Mucosa of rectum (tissue), 2 donors: ENCODE measurements around the gene CCDC51.
A peak's percentile ranks its signal among the peaks of the same experiment; 100 is the strongest.

Experiments used
- H3K27ac ChIP-seq, 2 donors: one replicate each; pipeline ENCODE4 v1.7.0; 2013; ENCODE audit warnings: inconsistent platforms in 2 of 2, low read depth in 2 of 2, low read length in 2 of 2
- H3K27me3 ChIP-seq, 2 donors: one replicate each; pipeline ENCODE4 v1.7.0; 2013; ENCODE audit warnings: low read length in 2 of 2; ENCODE audit not compliant: control insufficient read depth in 2 of 2, insufficient read depth in 2 of 2
- H3K36me3 ChIP-seq, 2 donors: one replicate each; pipeline ENCODE4 v1.7.0; 2013; ENCODE audit warnings: low read length in 2 of 2; ENCODE audit not compliant: control insufficient read depth in 2 of 2, insufficient read depth in 2 of 2
- H3K4me1 ChIP-seq, 2 donors: one replicate each; pipeline ENCODE4 v1.7.0; 2013; ENCODE audit warnings: low read length in 2 of 2, mild to moderate bottlenecking in 1 of 2; ENCODE audit not compliant: control insufficient read depth in 2 of 2, insufficient read depth in 2 of 2
- H3K4me3 ChIP-seq, 2 donors: one replicate each; pipeline ENCODE4 v1.7.0; 2013; ENCODE audit warnings: low read length in 2 of 2
- H3K9ac ChIP-seq, 2 donors: one replicate each; pipeline ENCODE4 v1.7.0; 2013; ENCODE audit warnings: low read length in 2 of 2, low read depth in 1 of 2, mild to moderate bottlenecking in 1 of 2
- H3K9me3 ChIP-seq, 2 donors: one replicate each; pipeline ENCODE4 v1.7.0; 2013; ENCODE audit warnings: low read length in 2 of 2; ENCODE audit not compliant: control insufficient read depth in 2 of 2
- donor health status: healthy.
- donor health status: Normal muscosa, but diverticular disease.

Gene CCDC51

DNA sequence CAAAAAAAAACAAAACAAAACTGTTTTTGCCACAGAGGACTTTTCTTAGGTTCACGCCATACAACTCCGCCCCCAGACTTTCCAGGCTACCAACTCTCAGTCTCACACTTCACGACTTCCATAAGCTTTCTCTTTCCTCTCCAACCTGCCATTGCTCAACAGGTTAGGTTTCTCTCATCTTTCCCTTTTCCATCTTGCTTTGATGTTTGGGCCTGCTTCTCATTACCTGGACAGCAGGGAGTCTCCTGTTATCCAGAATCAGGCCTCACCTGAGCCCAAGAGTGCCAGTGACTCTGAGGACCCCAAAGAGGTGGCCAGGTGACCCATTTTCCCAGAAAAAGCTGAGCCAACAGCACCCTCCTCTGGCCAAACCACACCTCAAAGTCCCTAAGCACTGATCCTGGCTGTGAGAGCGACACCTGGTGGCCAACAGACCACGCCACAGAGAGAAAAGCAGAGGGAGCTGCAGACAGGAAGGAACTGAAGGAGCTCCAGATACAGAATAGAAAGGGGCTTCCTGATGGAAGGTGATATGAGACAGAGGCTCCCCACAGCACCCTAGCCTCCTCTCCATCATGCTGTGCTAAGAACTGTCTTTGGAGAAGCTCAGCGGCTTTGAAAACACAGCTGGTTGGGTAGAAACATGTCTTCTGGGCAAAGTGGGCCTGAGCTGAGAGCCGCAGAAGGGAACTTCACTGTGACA, 4.0 kb downstream of the CCDC51 start:
- Histone ChIP-seq H3K36me3 (peaks cover 0 to 4% of the 10 kb centered on the region in 2 donors), H3K9ac (no peak overlapping the region), H3K27ac (peak overlapping the region in 1 of 2 donors; percentile 20), H3K4me1 (peaks cover 34 to 38% of the 10 kb centered on the region in 2 donors), H3K9me3 (no peaks in the 10 kb centered on the region), H3K4me3 (no peak overlapping the region), H3K27me3 (no peaks in the 10 kb centered on the region)

DNA sequence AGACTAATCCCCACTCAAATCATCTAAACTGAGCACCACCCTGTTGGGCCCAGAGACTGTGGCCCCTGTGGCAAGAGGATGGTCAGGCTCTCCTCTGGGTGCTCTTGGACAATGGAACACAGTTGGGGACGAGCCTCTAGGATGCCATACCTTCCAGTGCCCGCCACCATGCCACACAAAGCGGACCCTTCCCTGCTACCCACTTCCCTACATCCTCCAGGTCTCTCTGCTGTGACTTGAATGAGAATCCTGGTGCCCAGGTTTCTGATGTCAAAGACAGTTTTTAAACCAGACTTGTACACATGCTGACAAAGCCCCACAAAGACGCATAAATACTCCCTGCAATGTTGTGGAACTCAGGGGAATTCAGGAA, 4.7 kb downstream of the CCDC51 start:
- Histone ChIP-seq H3K27ac (peak overlapping the region in 1 of 2 donors; percentile 6), H3K27me3 (no peaks in the 10 kb centered on the region), H3K4me3 (no peak overlapping the region), H3K9me3 (no peaks in the 10 kb centered on the region), H3K9ac (peak overlapping the region in 1 of 2 donors; percentile 34), H3K4me1 (peaks cover 41 to 45% of the 10 kb centered on the region in 2 donors), H3K36me3 (peaks cover 0 to 4% of the 10 kb centered on the region in 2 donors)

DNA sequence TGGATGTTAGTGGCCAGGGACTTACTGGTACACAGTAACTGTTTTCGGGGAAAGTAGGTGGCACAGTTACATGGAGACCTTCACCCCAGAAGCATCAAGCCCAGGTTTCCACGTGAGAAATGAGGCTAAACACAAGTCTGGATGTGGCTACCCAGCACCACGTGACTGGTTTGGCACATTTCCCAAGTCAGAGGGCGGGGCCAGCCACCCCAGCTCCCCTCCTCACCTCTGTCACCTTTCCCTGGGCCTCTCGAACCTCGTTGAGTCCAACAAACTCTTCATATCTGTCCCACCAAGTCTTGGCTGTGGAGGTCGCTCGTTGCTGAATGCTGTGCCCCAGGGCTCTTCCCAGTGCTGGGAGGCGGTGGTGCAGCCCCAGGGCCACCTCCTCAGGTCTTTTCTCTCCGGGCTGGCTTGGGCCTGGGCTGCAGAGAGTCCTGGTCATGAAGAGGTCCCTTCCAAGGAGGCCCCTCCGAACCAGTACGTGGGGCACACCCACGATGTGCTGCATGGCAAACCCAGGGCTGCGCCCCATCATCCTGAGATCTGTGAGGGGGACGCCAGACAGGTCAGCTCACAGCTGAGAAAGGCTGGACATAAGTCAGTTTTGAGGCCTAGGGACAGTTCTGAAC, 5.2 kb downstream of the CCDC51 start:
- Histone ChIP-seq H3K9me3 (no peaks in the 10 kb centered on the region), H3K27ac (peak overlapping the region; percentile 82 to 84), H3K36me3 (peaks cover 0 to 4% of the 10 kb centered on the region in 2 donors), H3K4me3 (no peak overlapping the region), H3K4me1 (peaks cover 44 to 47% of the 10 kb centered on the region in 2 donors), H3K27me3 (no peaks in the 10 kb centered on the region), H3K9ac (peak overlapping the region in 1 of 2 donors; percentile 34)

DNA sequence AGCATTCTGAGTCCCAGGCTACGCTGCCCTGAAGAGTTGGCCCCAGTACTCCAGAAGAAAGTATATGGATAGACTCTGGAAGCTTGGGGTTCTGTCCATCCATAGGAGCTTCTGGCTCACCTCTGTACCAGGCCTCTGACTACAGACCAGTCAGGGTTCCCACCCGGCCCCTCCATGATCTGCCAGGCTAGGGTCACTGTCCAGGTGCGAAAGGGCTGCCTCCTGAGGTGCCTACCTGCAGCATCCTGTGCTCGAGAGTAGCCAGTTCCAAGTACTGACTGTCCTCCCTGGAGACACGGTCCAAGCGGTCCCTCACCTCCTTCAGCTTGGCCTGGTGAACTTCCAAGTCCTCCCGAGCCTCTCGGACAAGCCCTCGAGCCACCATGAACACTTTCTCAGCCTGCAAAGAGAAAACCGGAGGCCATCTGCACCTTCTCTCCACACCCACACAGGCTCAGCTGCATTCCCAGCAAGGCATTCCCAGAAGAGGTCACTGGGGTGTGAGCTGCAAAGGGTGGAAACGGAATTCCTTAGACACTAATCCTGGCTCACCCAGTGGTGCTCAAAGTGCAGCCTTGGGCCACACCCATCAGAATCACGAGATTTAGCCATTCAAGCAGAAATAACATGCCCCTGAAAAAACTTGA, 6.3 kb downstream of the CCDC51 start:
- Histone ChIP-seq H3K4me1 (peaks cover 41 to 44% of the 10 kb centered on the region in 2 donors), H3K9ac (peak overlapping the region; percentile 29 to 54), H3K36me3 (peaks cover 0 to 4% of the 10 kb centered on the region in 2 donors), H3K4me3 (peak overlapping the region; percentile 39 to 46), H3K27me3 (no peaks in the 10 kb centered on the region), H3K27ac (peak overlapping the region; percentile 82 to 84), H3K9me3 (no peaks in the 10 kb centered on the region)

DNA sequence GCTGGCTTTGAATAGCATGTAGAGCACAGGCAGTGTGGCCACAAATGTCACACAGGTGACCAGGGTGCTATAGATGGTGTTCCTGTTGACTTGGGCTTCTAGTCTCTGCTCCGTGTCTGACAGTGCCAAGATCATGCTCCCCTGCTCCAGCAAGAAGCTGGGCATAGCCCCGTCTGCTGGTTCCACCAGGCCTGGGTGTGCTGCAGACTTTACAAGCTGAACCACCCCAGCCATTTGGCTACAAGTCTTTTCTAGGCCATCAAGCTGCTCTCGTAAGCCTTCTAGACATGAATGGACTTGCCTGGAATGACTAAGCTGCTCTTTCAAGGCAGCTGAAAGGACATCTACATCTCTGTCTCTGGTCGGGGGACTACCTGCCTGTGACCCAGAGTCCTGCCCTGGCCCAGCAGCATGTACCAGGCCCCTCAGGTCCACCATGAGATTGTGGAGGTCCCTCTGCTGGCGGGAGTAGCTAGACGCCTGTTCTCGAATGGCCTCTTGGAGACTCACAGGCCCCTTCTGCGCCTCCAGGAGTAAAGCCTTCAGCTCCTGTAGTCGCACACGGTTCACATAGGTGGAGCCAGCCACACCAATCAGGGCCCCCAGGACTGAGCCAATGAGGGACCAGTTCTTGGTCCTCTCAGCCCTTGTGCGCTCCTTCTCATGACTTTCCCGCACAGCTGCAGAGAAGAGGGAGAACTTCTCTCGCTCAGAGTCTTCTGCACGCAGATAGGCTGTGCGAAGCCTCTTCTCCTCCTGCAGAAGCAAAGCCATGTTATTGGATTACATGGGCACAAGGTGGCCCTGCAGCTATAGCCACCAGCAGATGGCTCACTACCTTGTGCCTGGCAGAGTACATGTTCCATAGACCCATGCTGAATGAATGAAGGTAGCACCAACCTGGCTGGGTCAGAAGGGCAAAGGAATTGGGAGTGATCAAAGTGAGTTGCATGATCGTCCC, 7.2 kb downstream of the CCDC51 start:
- H3K27me3 ChIP-seq = no peaks in the 10 kb centered on the region
- peaks cover 0 to 4% of the 10 kb centered on the region in 2 donors for H3K36me3 ChIP-seq
- peak overlapping the region; percentile 39 to 46 for H3K4me3 ChIP-seq
- H3K9me3 ChIP-seq = no peaks in the 10 kb centered on the region
- H3K27ac ChIP-seq = peak overlapping the region; percentile 82 to 84
- peaks cover 49 to 51% of the 10 kb centered on the region in 2 donors for H3K4me1 ChIP-seq
- H3K9ac ChIP-seq = peak overlapping the region in 1 of 2 donors; percentile 29

DNA sequence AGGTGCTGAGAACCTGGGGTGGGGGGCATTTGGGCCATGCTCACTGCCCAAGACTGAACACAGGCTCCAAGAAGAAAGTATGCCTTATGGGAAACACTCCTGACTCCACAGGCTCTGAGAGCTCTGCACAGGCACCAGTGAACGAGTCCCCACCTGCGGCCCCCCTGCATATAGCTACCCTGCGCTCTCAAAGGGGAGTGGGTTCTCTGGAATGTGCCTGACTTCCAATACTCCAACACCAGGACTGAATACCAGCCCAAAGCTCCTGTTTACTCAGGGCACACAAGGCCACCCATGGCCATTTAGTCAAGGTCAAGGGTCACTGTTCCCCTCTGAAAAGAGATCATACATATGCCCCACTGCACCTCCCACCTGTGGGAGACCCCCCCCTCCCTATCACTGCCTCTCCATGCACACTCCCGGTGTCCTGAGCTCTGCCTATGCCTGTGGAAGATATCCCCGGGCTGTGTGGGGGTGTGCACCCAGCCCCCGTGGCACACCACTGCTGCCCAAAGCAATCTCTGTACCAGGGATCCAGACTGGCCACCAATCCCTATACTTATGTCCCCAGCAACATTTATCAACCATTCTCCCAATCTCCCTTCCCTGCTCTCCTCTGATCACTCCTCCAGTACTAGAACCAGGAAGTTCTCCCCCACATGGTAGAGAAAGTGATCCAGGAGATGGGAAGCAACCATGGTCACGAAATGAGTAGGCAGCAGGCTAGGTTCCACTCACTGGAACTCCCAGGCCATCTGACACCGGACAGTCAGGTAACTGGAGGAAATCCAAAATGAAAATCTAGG, 8.5 kb downstream of the CCDC51 start:
- Histone ChIP-seq H3K4me1 (peaks cover 61 to 63% of the 10 kb centered on the region in 2 donors), H3K9ac (peak overlapping the region in 1 of 2 donors; percentile 86), H3K27ac (no peak overlapping the region)

DNA sequence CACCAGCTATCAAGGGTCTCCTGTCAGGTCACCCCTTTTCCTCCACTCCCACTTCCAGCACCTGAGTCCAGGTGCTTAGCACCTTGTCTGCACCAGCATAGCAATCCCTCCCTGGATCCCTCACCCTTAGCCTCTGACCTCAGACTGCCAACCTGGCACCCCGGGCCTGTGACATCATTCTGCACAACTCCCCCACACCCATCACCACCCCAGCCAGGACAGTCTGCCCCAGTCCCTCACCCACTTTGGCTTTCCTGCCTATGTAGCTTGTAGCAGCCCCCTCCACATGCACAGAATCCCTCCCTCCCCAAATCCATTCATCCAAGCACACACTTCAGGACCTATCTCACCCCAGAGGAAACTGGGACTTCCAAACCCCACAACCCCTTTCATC, 9.2 kb downstream of the CCDC51 start:
- Histone ChIP-seq H3K4me3 (no peak overlapping the region), H3K9me3 (no peaks in the 10 kb centered on the region), H3K9ac (peak overlapping the region in 1 of 2 donors; percentile 86), H3K27me3 (no peaks in the 10 kb centered on the region), H3K27ac (peak overlapping the region; percentile 87 to 88), H3K36me3 (peaks cover 0 to 4% of the 10 kb centered on the region in 2 donors), H3K4me1 (peaks cover 66 to 70% of the 10 kb centered on the region in 2 donors)

More for the DNA sequence above, 8.5 kb downstream of the CCDC51 start:
- H3K27me3 ChIP-seq = no peaks in the 10 kb centered on the region
- H3K4me3 ChIP-seq = no peak overlapping the region
- H3K36me3 ChIP-seq = peaks cover 0 to 4% of the 10 kb centered on the region in 2 donors
- no peaks in the 10 kb centered on the region for H3K9me3 ChIP-seq

DNA sequence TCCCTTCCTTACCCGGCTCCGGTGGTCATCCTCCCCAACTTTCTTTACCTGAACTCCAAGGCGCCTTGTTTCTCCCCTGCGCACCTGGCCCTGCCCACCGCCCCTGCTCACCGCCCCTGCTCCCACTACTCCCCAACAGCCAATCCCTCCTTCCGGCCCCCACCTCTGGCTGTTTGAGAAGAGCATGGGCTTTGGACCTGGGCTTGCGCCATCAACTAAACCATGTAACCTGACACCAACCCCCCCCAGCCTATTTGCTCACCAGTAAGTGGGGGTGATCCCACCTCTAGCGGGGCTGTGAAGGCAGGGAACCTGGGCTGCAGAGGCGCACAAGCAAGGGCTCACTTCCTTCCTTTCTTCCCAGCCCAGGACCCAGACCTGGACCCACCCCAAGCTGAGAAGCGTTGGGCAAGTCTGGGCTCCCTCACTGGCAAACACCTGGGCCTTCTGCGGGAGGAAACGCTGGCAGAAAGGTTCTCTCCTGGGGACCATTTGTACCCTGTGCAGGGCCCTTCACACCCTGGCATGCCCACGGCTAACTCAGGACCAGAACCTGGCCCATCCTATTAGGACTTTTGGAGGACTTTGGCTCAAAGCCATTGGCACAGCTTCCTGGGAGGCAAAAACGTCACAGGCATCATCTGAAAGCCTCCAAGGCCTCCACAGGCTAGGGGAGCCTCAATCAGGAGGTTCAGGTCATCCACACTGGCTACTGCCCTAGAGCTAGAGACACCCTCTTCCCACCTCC, 9.8 kb downstream of the CCDC51 start, which contains the start of gene PLXNB1:
Gene PLXNB1, minus strand, starts transcription at position 127 of the 748 bp plus-strand sequence. CDS start 5,475 bp downstream, outside the sequence.
- Histone ChIP-seq H3K27me3 (no peaks in the 10 kb centered on the region), H3K36me3 (peaks cover 0 to 4% of the 10 kb centered on the region in 2 donors), H3K4me3 (peak within 1 kb of the TSS; percentile 70 to 71), H3K4me1 (peaks cover 65 to 68% of the 10 kb centered on the region in 2 donors), H3K9me3 (no peaks in the 10 kb centered on the region), H3K9ac (peak within 1 kb of the TSS; percentile 72 to 86), H3K27ac (peak within 1 kb of the TSS; percentile 87 to 88)
